Stimulated activated CD8-positive, alpha-beta memory T cell treated with anti-CD3 and anti-CD28 coated beads, Interleukin-7, amount 100 ng/mL, for 4 hours (primary cell): Measurements from ENCODE around the gene NOTCH3.

Experiments used
- DNase-seq, 2 donors: peaks; one replicate each; pipeline ENCODE4 v3.0.0-alpha.2; 2020; ENCODE audit warnings: low read depth in 2 of 2

The NOTCH3 gene

DNA sequence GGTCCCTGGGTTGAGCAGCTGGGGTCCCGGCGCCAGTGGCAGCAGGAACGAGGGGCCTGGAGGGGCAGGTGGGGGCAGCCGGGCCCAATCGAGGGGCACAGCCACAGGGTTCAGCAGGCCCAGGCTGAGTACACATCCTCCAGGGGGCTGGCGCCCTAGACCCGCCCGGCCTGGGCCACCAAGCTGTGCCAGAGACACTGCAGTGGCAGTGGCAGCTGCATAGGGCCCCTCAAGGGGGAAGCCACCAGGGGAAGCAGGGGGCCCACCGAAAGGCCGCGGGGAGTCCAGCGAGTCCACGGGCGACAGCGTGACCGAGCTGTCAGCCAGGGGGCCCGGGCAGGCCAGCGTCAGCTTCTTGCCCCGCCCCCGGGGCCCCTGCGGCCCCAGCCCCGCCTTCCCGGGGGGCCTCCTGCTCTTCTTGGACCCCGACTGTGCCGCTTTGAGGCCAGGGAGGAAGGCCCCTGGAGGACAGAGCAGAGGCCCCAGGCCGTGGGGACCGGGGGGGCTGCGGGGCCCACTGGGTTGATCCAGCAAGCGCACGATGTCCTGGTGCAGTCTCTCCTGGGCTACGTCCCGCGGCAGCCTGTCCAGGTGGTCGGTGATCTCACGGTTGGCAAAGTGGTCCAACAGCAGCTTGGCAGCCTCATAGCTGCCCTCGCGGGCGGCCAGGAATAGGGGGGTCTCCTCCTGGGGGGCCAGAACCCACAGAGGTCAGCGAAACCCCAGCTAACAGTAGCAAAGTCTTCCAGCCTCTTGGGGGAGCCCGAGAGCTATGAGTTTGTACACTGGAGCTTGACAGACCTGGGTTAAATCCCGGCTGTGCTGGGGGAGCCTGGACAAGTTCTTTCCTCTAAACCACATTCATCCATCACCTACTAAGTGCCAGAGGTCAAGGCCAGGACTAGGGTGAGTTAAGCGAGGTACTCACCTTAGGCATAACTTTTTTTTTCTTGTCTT lies 39.5 kb downstream of the NOTCH3 start:
- DNase-seq, result no peak

DNA sequence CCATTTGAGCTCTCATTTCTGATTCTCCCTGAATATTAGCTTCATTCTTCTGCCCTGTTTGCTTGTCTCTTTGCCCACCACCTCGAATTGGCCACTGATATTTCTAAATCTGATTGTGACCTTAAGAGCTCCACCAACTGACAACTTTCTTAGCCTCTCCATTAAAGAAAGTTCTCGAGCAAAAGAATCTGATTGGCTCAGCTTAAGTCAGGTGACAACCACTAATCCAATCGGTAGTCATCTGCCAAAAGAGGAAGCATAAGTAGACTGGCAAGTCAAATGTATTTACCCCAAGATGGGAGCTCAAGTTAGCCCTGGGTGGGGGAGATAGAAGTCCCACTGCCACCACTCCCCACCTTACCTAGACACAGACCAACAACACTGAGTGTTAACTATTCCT lies 41.5 kb downstream of the NOTCH3 start:
- no peak for DNase-seq

DNA sequence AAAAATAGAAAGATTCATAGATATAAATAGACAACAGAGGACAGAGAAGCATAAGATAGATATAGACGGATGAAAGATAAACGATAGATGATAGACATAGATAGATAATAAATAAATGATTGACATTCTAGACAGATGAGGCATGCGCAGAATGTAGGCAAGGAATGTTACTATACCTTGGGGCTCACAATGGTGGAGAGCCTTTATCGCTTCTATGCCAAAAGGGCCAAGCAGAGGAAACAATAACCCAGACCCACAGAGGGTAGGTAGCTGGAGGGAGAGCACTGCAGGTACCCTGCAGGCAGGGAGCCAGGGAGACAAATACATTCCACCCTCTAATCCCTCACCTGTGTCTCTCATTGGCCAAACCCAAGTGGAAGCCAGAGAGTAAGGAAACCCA lies 44.4 kb downstream of the NOTCH3 start:
- no peak for DNase-seq

DNA sequence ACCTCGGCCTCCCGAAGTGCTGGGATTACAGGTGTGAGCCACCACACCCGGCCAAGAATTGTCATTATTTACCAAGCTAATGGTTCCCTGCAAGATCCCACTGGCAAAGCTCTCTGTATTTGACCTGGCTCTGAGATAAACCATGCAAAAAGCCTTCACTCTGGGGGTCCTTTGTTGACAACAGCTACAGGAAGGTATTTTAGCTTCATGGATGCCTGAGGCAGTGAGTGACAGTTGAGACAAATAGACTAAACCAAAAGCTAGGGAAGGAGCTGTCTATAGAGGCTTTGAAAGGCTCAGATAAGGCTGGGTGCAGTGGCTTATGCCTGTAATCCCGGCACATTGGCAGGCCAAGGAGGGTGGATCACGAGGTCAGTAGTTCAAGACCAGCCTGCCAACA lies 45.5 kb downstream of the NOTCH3 start:
- no peak for DNase-seq

DNA sequence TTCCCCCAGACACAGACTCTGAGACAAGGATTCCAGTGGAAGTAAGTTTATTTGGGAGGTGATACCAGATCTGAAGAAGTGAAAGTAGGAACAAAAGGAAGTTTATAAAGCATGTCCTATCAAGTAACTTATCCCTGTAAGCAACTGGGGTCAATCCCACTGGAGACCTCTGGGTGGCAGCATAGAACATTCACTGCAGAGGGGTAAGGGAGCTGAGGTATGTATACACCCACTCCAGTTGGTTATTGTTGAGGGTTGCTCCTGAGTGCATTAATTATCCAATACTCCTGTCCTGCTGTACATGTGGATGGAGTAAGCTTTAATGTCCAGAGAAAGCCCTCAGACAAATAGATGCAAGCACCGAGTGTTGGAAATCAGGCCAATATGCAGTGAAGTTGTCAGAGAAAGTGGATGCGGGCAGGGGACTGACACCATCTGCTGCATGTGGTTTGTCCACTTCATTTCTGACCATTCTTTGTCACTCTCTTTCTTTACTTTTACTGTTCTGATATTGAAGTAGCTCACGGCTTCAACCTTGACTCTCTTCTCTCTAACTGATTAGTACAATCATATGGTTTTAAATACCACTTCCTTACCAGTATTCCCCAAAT lies 46.7 kb downstream of the NOTCH3 start:
- DNase-seq, result peak in 1 of 2 donors; percentile 5

DNA sequence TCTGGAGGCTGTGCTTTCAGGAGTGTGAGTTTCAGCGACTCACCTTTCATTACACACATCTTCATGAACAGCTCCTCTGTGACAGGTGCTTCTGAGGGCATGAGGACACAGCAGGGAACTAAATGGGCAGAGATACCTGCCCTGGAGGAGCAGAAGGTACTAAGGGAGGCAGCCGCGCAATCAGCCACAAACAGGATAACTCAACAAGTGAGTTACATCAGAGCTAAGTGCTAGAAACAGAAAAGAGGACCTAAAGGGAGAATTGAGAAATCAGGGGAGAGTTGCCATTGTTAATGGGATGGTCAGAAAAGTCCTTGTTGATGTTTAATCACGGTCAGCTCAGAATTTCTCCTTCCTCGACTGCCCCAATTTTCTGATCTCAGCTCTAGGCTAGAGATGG lies 51.1 kb downstream of the NOTCH3 start:
- no peak for DNase-seq

DNA sequence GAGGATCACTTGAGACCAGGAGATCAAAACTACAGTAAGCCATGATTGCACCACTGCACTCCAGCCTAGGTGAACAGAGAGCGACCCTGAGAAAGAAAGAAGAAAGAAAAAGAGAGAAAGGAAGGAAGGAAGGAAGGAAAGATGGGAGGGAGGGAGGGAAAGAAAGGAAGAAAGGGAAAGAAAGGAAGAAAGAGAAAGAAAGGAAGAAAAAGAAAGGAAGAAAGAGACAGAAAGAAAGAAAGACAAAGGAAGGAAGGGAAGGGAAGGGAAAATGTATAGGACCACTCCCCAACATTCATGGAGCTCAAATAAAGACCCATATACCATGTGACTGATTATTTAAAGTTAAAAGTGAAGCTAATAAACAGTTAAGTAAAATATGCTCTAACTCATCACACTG lies 53.7 kb downstream of the NOTCH3 start:
- no peak for DNase-seq

DNA sequence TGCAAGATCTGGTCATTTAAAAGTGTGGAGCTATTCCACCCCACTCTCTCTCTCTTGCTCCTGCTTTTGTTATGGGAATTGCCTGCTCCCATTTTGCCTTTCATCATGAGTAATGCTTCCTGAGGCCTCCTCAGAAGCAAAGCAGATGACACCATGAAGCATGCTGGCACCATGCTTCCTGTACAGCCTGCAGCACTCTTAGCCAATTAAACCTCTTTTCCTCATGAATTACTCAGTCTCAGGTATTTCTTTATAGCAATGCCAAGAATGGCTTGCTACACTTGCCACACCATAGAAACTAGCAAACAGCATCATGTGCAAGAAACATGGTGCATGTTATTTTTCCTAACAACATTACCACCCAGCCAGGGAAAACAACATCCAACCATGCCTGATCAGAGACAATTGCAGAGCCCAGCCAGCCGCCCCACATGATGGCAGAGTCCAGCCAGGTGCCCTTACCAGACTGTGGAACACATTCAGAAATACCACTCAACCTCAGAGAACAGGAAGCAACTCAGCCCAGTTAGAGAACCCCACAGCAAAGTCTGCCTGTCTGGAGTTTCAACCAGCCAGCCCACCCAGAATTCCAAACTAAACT lies 56.6 kb downstream of the NOTCH3 start:
- no peak for DNase-seq

DNA sequence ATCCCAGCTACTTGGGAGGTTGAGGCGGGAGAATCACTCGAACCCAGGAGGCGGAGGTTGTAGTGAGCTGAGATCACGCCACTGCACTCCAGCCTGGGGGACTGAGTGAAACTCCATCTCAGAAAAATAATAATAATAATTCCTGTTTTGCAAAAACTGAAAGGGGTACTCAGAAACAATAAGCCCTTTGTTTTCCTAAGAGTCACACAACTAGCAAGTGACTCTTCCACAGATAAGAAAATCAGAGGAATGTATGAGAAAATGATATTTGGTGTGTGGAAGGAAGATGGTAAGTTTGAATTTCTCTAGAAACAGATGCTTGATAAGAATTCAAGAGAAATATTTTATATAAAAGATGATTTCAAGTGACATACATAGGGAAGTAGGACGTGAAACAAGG lies 58.5 kb downstream of the NOTCH3 start:
- no peak for DNase-seq

DNA sequence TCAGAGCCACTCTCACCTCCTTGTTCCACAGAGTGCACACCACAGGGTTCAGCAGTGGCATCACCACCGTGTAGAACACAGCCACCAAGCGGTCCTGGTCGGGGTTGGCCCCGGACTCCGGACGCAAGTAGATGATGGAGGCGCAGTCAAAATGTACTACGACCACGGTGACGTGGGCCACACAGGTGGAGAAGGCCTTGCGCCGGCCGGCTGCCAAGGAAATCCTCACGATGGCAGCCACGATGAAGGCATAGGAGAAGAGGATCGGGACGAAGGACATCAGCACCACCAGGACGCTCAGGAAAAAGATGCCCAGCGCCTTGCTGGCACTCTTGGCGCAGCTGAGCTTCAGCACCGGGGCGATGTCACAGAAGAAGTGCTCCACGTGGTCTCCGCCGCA lies 59.7 kb downstream of the NOTCH3 start:
- no peak for DNase-seq

DNA sequence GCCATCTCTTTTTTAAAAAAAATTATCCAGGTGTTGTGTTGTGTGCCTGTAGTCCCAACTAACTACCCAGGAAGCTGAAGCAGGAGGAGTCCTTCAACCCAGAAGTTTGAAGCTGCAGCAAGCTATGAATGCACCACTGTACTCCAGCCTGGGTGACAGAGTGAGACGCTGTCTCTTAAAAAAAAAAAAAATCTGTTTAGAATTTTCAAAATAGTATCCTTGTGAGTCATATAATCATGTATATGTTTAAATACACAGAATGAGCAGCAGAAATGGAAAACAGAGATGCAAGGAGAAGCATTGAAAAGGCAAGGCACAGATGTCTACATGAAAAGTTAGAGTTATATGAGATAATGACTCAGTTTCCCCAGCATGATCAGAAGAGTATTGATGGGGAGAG lies 62.4 kb downstream of the NOTCH3 start:
- DNase-seq, result no peak

DNA sequence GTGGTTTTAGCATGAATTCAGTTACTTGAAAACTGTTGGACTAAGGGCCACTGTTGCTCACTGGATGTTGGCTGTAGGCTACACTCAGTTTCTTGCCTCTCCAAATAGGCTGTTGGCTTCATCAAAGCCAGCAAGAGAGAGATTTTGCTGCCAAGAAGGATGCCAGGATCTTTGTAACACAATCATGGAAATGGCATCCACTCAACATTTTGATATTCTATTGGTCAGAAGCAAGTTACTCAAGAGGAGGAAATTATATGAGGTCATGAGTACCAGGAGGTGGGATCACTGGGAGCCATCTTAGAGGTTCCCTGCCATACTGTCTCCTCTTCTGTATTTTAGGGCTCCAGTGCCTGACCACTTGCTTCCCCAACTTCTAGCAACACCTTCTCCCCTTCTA lies 63.0 kb downstream of the NOTCH3 start:
- no peak for DNase-seq

DNA sequence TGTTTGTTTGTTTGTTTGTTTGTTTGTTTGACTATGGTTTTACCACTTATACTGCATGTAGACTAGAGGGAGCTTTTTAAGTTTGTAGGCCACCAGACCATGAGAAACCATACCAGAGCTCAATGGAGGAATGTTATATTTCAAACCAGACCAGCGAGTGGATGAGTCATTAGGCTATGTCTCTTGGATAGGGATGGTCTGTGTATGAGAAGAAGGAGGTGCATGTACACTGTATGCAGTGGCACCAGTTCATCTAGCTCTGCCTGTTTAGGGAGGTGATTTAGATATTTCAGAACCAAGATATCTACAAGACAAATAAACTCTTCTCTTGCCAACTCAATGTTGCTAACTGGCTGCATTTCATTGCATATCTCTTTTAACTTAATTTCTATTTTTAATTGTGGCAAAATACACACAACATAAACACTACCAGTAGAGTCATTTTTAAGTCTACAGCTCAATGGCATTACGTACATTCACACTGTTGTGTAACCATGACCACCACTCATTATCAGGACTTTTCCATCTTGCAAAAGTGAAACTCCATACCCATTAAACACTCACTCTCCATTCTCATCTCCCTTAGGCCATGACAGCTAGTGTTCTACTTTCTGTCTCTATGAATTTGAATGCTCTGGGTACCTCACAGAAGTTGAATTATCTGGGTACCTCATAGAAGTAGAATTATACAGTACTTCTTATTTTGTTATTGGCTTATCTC lies 64.4 kb downstream of the NOTCH3 start:
- DNase-seq, result no peak

DNA sequence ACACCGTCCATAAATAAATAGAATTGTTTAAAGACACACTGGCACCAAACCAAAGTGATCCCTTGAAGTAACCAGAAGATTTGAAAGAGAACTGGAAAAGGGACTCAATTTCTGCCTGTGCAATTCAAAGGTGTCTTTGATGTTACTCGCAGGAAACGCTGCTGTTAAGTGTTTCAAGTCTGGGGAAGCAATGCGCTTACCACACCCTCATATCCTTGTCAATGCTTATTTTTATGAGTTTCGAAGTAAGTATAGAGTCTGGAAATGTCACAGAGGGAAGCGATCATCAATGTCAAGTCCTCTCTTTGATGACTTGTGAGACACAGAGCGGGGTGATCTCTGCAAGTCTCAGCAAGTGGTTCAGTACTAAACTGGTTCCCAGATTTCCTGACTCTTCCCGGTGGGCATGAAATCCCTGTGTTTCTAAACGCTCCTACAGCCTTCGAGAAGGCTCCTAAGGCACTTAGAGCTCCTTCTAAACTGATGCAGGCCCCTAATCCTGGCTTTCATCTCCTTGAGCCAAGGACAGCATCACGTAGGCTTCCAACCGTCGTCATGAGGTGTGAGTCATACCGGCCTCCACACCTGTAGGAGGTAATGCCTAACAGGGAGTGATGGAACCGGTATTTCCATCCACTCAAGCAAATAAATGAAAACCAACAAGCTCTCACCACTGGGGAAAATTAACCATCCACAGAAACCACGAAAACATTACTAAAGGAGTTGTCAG lies 70.8 kb downstream of the NOTCH3 start:
- peak; percentile 26 to 45 for DNase-seq

DNA sequence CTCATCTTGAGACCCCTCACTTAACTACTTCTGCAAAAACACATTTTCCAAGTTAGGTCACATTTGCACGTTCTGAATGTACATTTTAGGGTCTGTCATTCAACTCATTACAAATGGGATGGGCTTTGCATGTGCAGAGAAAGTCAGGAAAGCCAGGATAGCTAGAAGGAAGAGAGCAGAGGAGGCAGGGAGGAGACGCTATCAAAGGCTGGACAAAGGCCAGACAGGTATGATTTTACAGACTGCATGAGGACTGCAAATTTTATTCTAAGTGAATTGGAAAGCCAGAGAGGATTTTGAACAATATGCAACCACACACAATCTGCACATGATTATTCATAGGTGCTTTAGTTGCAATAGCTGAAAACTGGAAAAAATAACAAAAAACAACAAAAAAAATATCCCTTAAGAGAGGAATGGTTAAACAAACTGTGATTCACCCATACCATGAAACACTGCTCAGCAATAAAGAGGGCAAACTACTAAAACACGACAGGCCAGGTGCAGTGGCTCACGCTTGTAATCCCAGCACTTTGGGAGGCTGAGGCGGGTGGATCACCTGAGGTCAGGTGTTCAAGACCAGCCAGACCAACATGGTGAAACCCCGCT lies 72.5 kb downstream of the NOTCH3 start:
- DNase-seq, result no peak

DNA sequence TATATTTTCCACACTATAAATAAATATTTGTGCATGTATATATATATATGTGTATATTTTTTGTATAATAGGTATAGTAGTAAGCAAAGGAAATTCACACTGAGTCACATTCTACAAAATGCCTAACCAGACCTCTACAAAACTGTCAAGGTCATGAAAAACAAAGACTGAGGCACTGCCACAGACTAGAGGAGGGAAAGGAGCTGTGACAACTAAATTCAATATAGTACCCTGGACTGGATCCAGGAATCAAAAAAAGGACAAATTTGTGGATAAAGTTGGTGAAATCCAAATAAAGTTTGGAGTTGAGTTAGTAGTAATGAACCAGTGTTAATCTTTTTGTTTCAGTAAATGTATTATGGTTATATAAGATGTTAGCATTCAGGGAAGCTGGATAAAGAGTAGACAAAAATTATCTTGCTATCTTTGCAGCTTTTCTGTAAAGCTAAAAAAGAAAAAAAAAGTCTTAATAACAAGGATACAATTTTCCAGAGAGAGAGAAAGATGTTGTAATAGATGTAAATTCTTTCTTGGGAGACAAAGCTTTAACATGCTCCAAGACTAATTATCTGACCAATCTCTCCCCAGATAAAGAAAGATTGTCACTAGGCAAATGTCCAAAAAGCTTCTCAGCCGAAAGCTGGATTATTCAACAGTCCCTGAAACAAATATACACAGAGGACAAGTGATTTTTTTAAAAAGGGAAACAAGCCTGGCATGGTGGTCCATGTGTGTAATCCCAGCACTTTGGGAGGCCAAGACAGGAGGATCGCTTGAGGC lies 74.5 kb downstream of the NOTCH3 start:
- DNase-seq, result no peak

DNA sequence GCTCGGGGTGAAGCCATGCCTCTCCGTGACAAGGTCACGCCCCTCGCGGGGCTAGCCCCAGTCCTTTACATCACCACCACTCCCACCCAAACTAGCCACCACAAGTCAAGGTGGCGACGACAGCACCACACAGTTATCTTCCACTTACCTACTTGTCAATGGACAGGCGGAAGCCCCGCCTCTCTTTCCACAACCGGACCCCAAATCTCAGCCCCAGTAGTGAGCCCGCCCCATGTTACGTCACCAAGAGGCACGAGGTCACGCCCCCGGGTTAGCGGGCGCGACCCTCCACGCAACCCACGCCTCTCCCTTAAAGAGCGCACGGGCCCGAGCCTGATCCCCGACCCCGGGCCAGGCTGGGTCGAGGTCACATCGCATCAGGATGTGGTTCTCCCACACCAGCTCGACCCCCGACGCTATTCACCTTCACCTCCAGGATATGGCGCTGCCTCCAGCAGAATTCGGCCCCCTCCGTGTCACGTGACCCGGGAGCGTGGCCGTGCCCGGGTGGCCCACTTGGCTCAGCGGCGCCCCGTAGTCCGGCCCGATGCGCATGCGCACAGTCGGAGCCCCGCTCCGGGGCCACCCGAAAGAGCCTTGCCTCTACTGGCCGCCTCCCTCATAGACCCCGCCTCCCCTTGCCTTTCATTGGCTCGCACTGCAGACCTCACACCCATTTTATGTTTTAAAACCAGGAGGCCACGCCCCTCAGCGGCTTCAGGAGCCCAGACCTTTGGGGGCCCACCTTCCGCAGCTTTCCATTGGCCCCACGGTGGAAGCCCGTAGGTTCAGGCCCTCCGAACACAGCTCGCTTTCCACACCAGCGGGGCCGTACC lies 75.3 kb downstream of the NOTCH3 start:
- DNase-seq, result peak; percentile 95 to 98

DNA sequence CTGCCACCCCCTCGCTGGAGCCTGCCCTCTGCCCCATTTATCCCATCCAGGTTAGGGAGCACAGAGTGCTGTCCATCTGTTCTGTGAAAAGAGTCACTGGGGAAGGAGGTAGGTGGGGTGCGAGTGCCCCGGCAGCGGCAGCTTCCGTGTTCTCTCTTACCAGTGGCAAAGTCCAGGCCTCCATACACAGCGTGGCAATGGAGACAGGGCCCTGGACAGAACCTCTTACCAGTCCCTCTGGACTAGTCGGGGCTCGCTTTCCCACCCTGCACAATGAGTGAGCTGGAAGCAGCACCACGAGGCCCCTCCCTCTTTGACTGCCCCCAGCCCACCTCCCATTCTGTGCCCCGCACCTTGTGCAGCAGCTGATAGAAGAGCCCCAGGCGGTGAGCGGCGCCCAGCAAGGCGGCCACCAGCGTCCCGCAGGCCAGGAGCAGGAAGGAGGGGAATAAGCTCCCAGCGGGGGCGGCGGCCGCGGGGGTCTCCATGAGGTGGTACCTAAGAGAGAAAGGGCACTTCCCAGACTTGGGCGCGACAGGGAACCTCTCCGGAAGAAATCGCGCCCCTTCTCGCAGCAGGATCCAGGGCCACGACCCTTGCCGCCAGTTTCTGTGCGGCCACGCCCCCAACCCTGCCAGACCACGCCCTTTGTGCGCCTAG lies 76.1 kb downstream of the NOTCH3 start:
- no peak for DNase-seq

DNA sequence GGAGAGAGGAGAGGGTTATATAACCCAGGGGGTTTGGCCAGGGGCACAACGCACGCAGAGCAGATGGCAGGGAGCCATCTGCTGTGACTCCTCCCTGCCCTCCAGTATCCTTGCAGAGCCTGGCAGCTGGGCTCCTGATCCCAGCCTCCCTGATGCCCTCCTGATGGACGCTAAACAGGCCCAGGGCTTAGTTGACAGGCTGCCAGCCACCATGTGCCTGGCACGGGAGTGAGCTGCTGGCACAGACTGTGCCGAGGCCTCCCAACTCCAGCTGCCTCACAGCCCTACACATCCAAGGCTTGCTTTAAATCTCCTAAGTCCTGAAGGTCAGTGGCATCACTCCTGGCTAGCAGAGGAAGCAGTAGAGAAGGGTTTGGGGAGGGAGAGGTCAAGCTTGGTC lies 76.9 kb downstream of the NOTCH3 start:
- no peak for DNase-seq
